Stimulated activated naive CD4-positive, alpha-beta T cell (primary cell): ENCODE results near the gene HDAC4.
A peak's percentile ranks its signal among the peaks of the same experiment; 100 is the strongest.

ENCODE experiments used
- DNase-seq, 6 experiments: peaks; one replicate each; lab custom pipeline; 2025; lab: John Stamatoyannopoulos, UW

Gene HDAC4

DNA sequence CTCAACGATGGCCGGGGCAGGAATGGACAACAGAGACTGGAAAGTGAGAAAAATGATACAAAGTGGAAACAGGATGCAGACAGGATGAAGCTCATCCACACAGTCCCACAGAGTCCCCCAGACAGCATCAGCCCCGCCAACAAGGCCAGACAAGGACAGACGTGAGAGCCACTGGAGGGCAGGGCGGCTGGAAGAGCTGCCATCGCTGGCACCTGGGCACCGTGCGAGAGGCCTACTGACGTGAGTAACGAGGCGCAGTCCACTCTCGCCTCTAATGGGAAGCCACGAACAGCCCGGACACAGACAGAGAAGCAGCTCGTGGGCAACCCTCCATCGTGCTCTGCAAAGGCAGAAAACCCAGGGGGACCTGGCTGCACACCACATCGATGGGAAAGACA is 17.1 kb downstream of the HDAC4 start:
- DNase-seq, result no peak

GRCh38 chr2:239383036-239383758 is 17.6 kb downstream of the HDAC4 start:
- no peak for DNase-seq

DNA sequence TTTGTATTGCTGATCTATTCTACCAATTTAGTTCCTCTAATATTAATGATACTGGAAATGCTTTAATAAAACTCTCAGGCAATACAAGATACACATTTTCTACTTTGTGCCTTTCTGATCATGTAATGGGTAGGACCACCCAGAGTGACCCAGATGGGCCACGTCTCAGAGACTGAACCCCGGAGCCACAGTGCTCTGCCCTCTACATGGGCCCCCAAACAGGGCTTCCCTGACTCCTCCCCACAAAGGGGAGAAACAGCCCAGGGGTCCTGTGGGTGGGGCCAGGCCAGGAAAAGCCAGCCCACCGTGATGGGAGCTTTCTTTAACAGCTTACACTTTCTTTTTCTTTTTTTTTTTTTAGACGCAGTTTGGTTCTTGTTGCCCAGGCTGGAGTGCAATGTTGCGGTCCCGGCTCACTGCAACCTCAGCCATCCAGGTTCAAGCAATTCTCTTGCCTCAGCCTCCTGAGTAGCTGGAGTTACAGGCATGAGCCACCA is 18.4 kb downstream of the HDAC4 start:
- DNase-seq, result no peak

- DNase-seq, result no peak
Observed at GRCh38 chr2:239381709-239382134, 19.1 kb downstream of the HDAC4 start.

- DNase-seq, result peak; percentile 50 to 83 (median 71)
Observed at GRCh38 chr2:239380831-239381708, 19.8 kb downstream of the HDAC4 start.

- DNase-seq, result no peak
Observed at GRCh38 chr2:239379641-239380170, 21.1 kb downstream of the HDAC4 start.

DNA sequence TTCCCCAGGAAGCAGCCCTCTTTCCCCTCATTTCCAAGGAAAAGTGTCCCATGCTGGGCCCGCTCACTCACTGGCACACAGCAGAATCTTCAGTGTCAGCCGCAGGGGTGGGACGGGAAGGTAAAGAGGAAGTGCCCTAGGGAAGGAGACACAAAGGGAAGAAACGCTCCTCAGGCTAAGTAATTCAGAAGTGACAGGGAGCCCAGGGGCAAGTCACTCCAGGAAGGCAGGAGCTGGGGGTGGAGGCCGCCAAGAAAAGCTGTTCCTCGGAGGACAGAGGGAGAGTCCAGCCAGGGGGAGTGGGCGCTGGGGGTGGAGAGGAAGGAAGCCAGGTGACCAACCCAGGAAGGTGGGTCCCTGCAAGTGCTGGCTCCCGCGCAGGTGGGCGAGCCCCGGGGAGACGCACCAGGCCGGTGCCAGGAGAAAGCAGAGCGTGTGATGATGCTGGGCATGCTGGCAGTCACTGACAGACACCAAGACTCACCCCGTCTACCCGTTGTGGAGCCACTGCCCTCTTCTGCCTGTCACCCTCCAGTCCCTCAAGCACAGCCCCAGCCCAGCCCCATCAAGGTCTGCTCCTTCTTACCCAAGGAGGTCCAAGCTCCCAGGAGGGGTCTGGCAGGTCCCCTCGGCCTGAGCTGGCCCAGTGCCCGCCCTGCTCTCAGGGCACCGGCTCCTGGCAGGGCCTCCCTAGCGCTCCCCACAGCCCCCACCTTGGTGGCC is 21.7 kb downstream of the HDAC4 start:
- DNase-seq, result no peak

- DNase-seq, result no peak
Observed at GRCh38 chr2:239378021-239378917, 22.6 kb downstream of the HDAC4 start.

DNA sequence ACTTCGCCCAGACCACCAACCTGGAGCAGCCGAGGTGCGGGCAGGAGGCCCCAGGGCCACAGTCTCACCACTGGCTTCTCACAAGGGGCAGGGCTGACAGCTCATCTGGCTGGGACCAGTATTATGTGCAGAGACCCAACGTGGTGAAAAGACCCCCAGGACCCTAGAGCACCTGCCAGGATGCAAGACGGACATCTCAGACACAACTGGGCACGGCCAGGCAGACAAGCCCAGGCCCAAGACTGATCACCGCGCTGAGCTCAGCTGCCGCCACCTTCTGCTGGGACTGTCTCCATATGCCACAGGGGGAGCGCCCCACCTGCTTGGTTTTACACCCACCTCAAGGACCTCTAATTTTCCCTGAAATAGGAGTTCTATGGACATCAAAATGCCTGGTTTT is 23.2 kb downstream of the HDAC4 start:
- DNase-seq, result no peak

GRCh38 chr2:239376942-239377531 is 23.8 kb downstream of the HDAC4 start:
- DNase-seq, result no peak

- no peak for DNase-seq
Observed at GRCh38 chr2:239376351-239376750, 24.5 kb downstream of the HDAC4 start.

DNA sequence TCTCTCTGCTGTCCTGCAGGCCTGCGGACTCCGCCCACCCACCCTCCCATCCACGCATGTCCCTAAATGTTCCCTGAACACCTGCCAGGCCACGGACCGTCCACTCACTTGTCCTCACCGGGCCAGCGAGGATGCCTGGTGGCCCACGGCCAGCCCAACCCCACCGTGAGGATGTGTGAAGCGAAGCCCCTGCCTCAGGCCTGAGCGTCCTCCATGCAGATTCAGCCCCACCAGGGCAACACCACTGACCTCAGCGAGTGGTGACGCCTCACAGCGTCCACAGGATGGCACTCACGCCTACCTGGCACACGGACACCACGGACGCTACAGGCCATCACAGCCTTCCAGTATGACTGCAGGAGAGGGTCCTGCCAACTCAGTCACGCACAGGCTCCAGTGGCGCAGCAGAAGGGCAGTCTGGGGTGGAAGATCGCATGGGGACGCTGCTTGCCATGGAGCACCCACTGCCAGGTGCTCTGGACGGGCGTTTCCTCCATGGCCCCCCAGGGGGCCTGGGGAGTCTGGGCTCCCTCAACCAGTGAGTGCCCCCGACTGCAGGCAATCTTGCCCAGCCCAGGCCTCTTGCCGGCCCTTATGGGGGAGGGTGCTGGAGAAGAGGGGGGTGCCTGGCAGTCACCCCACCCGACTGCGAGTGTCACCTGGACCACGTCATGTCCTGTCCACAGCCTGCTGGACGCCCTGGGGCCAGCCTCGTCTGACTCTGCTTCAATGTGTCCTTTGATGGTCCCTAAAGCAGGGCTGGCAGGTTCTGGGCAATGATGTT is 25.4 kb downstream of the HDAC4 start:
- no peak for DNase-seq

DNA sequence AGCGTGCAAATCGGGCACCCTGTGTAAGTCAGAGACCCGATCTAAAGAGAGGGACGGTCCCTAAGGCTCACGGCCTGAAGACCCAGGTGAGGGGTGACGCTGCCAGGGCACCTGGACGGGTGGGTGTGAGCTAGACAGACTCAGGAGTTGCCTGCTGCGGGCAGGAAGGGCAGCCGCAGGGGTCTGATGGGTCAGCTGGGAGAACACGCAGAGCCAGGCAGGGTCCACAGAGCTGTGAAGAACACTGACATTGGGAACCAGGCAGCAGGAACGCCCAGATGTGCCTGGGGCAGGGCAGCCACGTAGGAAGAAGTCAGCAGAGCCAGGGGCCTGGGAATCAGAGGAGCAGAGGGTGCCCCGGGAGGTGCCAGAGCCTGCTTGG is 25.9 kb downstream of the HDAC4 start:
- no peak for DNase-seq

DNA sequence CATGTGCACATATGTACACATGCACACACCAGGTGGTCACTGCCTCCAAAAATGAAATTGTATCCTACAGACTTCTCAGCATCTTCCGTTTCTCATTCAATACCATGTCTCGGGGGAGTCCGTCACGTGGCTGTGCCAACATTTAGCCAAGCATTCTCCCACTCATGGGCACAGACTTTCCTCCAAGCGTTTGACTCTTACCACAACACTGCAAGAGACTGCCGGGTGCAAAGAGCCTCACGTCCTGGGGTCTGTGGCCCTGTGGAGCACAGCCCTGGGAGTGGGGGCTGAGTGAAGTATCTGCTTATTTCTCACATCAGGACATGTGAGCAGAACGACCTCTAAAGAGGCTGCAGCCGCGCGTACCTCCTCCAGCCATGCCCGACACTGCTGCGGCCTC is 28.0 kb downstream of the HDAC4 start:
- no peak for DNase-seq

DNA sequence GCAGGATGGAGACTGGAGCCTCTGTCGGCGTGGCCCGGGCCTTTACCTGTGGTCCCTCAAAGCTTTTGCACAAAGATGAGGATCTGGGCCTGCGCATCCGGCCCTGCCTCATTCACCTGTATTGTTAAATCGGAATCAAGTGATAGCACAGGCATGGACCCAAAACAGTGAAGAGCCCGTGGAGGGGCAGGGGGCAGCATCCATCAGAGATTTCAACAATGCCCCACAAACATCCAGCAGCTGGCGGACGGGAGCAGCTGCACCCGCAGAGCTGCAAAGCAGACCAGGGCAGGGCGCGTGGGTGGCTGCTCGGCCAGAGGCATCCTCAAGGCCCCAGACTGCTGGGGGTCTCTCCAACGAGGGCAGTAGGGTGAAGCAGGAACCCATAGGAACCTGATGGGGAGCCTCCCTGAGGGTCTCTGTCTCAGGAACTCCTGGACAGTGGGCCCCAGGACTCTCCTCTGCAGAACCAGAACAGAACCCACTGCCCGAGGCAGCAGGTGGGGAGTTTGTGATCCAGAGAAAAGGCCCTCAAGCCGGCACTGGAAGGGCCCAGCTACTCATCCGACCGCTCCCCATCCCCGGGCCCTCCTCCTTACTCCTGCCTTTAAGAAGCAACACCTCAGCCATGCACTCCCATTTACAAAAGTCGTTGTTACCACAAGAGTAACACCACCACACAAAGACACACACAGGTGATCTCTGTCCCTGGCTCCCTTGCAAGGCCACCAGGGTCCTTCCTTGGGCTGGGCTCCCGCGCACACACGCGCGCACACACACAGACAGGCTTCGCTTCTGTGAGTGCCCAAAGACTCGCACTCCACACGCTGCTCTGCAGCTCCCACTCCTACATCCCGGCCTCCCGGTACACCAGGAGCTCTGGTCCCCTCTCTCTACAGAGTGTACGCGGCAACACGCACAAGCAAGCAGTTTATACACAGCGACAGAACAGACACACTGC is 28.8 kb downstream of the HDAC4 start:
- DNase-seq, result peak in 1 of 6 experiments; percentile 10

- no peak for DNase-seq
Observed at GRCh38 chr2:239370876-239371725, 29.7 kb downstream of the HDAC4 start.

DNA sequence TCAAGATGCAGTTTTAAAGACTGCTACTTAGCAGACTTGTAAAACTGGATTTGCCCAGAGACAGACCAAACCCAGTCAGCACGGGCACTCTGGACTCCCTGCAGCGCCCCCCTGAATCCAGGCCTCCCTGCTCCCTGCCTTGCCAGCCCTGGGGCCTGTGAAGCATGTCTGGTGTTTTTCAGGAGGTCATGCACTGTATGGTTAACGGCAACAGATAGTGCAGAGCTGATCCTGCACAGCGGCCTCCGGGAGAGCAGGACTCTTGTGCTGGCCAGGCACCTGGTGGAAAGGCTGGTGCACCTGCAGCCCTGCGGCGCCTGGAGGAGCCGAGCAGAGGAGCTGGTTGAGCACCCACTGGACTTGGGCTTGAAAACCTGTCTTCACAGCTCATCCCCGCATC is 30.4 kb downstream of the HDAC4 start:
- no peak for DNase-seq
